SK-N-SH treated with all-trans-retinoic acid at 6 μM for 48 hours (cell line): ENCODE results near the gene TIAM2.

Source experiments
- GLIS3 ChIP-seq: fragments of 250-450 bp; sonication (Bioruptor Pico); IDR thresholded peaks from 2 replicates; pipeline ENCODE4 v1.5.0; 2020; ENCODE audit warnings: mild to moderate bottlenecking, moderate library complexity
- OSR1 ChIP-seq: fragments of 250-450 bp; sonication (Bioruptor Pico); IDR thresholded peaks from 2 replicates; pipeline ENCODE4 v1.8.0; 2022; ENCODE audit warnings: moderate library complexity, mild to moderate bottlenecking, inconsistent platforms
- ZC3H10 ChIP-seq: fragments of 250-450 bp; sonication (Bioruptor Pico); IDR thresholded peaks from 2 replicates; pipeline ENCODE4 v1.5.1; 2021; ENCODE audit warnings: mild to moderate bottlenecking, moderate library complexity
- ZFP3 ChIP-seq: fragments of 250-450 bp; sonication (Bioruptor Pico); IDR thresholded peaks from 2 replicates; pipeline ENCODE4 v1.5.0; 2020; ENCODE audit warnings: mild to moderate bottlenecking, moderate library complexity
- TF ChIP-seq, protein P1 (sequence below): fragments of 250-450 bp; sonication (Bioruptor Pico); IDR thresholded peaks from 2 replicates; pipeline ENCODE4 v1.8.0; 2020; ENCODE audit warnings: mild to moderate bottlenecking, moderate library complexity, borderline replicate concordance
- TF ChIP-seq, protein P2 (sequence below): fragments of 250-450 bp; sonication (Bioruptor Pico); IDR thresholded peaks from 2 replicates; pipeline ENCODE4 v1.5.1; 2021; ENCODE audit warnings: mild to moderate bottlenecking, moderate library complexity
- TF ChIP-seq, protein P3 (sequence below): fragments of 250-450 bp; sonication (Bioruptor Pico); IDR thresholded peaks from 2 replicates; pipeline ENCODE4 v1.5.1; 2020; ENCODE audit warnings: low read depth, mild to moderate bottlenecking, moderate library complexity
- TF ChIP-seq, protein P4 (sequence below): fragments of 250-450 bp; sonication (Bioruptor Pico); IDR thresholded peaks from 2 replicates; pipeline ENCODE4 v1.5.0; 2020; ENCODE audit warnings: mild to moderate bottlenecking, moderate library complexity

- TF ChIP-seq GLIS3 (CRISPR knock-in tag), result no peak
- TF ChIP-seq, protein P1, sequence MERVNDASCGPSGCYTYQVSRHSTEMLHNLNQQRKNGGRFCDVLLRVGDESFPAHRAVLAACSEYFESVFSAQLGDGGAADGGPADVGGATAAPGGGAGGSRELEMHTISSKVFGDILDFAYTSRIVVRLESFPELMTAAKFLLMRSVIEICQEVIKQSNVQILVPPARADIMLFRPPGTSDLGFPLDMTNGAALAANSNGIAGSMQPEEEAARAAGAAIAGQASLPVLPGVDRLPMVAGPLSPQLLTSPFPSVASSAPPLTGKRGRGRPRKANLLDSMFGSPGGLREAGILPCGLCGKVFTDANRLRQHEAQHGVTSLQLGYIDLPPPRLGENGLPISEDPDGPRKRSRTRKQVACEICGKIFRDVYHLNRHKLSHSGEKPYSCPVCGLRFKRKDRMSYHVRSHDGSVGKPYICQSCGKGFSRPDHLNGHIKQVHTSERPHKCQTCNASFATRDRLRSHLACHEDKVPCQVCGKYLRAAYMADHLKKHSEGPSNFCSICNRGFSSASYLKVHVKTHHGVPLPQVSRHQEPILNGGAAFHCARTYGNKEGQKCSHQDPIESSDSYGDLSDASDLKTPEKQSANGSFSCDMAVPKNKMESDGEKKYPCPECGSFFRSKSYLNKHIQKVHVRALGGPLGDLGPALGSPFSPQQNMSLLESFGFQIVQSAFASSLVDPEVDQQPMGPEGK (CRISPR knock-in tag), result no peak
- no peak for TF ChIP-seq OSR1 (CRISPR knock-in tag)
- no peak for TF ChIP-seq ZC3H10
- TF ChIP-seq, protein P2, sequence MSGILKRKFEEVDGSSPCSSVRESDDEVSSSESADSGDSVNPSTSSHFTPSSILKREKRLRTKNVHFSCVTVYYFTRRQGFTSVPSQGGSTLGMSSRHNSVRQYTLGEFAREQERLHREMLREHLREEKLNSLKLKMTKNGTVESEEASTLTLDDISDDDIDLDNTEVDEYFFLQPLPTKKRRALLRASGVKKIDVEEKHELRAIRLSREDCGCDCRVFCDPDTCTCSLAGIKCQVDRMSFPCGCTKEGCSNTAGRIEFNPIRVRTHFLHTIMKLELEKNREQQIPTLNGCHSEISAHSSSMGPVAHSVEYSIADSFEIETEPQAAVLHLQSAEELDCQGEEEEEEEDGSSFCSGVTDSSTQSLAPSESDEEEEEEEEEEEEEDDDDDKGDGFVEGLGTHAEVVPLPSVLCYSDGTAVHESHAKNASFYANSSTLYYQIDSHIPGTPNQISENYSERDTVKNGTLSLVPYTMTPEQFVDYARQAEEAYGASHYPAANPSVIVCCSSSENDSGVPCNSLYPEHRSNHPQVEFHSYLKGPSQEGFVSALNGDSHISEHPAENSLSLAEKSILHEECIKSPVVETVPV (CRISPR knock-in tag), result no peak
- TF ChIP-seq ZFP3 (CRISPR knock-in tag), result no peak
- TF ChIP-seq, protein P3, sequence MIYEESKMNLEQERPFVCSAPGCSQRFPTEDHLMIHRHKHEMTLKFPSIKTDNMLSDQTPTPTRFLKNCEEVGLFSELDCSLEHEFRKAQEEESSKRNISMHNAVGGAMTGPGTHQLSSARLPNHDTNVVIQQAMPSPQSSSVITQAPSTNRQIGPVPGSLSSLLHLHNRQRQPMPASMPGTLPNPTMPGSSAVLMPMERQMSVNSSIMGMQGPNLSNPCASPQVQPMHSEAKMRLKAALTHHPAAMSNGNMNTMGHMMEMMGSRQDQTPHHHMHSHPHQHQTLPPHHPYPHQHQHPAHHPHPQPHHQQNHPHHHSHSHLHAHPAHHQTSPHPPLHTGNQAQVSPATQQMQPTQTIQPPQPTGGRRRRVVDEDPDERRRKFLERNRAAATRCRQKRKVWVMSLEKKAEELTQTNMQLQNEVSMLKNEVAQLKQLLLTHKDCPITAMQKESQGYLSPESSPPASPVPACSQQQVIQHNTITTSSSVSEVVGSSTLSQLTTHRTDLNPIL (CRISPR knock-in tag), result no peak
- TF ChIP-seq, protein P4, sequence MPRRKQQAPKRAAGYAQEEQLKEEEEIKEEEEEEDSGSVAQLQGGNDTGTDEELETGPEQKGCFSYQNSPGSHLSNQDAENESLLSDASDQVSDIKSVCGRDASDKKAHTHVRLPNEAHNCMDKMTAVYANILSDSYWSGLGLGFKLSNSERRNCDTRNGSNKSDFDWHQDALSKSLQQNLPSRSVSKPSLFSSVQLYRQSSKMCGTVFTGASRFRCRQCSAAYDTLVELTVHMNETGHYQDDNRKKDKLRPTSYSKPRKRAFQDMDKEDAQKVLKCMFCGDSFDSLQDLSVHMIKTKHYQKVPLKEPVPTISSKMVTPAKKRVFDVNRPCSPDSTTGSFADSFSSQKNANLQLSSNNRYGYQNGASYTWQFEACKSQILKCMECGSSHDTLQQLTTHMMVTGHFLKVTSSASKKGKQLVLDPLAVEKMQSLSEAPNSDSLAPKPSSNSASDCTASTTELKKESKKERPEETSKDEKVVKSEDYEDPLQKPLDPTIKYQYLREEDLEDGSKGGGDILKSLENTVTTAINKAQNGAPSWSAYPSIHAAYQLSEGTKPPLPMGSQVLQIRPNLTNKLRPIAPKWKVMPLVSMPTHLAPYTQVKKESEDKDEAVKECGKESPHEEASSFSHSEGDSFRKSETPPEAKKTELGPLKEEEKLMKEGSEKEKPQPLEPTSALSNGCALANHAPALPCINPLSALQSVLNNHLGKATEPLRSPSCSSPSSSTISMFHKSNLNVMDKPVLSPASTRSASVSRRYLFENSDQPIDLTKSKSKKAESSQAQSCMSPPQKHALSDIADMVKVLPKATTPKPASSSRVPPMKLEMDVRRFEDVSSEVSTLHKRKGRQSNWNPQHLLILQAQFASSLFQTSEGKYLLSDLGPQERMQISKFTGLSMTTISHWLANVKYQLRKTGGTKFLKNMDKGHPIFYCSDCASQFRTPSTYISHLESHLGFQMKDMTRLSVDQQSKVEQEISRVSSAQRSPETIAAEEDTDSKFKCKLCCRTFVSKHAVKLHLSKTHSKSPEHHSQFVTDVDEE, result peak; percentile 74; the same call in 1 of the 2 replicates
Observed at GRCh38 chr6:155275808-155276480, 280.8 kb downstream of the TIAM2 start.
